CD4-positive, alpha-beta T cell treated with Interferon alpha-2 for 1 hour (primary cell): ENCODE data around the gene DNLZ.
A peak's percentile ranks its signal among the peaks of the same experiment; 100 is the strongest.

Source experiments
- DNase-seq, 2 donors: peaks; one replicate each; pipeline ENCODE4 v3.0.0-alpha.2; 2020 to 2022

Gene DNLZ

GRCh38 chr9:136395345-136396218, 32.0 kb upstream of the DNLZ start:
- no peak for DNase-seq

- DNase-seq = no peak
Observed at GRCh38 chr9:136395020-136395340, 31.4 kb upstream of the DNLZ start.

GRCh38 chr9:136394312-136395019, 30.9 kb upstream of the DNLZ start:
- no peak for DNase-seq

- no peak for DNase-seq
Observed at GRCh38 chr9:136393531-136393930, 30.0 kb upstream of the DNLZ start.

GRCh38 chr9:136392538-136393449, 29.2 kb upstream of the DNLZ start:
- DNase-seq = no peak

- no peak for DNase-seq
Observed at GRCh38 chr9:136391737-136392537, 28.4 kb upstream of the DNLZ start.

GRCh38 chr9:136389396-136389795, 25.9 kb upstream of the DNLZ start:
- no peak for DNase-seq

- no peak for DNase-seq
Observed at GRCh38 chr9:136387217-136387616, 23.7 kb upstream of the DNLZ start.

- no peak for DNase-seq
Observed at GRCh38 chr9:136386018-136386417, 22.5 kb upstream of the DNLZ start.

GRCh38 chr9:136385015-136385414, 21.5 kb upstream of the DNLZ start:
- DNase-seq = peak; percentile 37 to 56

- no peak for DNase-seq
Observed at GRCh38 chr9:136383436-136383835, 19.9 kb upstream of the DNLZ start.

GRCh38 chr9:136381966-136382513, 18.5 kb upstream of the DNLZ start:
- no peak for DNase-seq

GRCh38 chr9:136381311-136381710, 17.8 kb upstream of the DNLZ start:
- no peak for DNase-seq

GRCh38 chr9:136380381-136380780, 16.8 kb upstream of the DNLZ start:
- DNase-seq = no peak

- DNase-seq = no peak
Observed at GRCh38 chr9:136379891-136380290, 16.3 kb upstream of the DNLZ start.

GRCh38 chr9:136379401-136379800, 15.9 kb upstream of the DNLZ start:
- no peak for DNase-seq

GRCh38 chr9:136379003-136379287, 15.4 kb upstream of the DNLZ start:
- DNase-seq = no peak

- DNase-seq = no peak
Observed at GRCh38 chr9:136378170-136379002, 14.8 kb upstream of the DNLZ start.

- DNase-seq = no peak
Observed at GRCh38 chr9:136377341-136378169, 14.0 kb upstream of the DNLZ start.

GRCh38 chr9:136376457-136376856, 12.9 kb upstream of the DNLZ start:
- no peak for DNase-seq

GRCh38 chr9:136375096-136375495, 11.6 kb upstream of the DNLZ start:
- no peak for DNase-seq
